Gastrocnemius medialis (tissue), 4 donors: ENCODE measurements around the gene PSMC3IP. TPM values are rescaled to one million over a fixed set of nuclear protein-coding genes. Genes with fewer than 3 reads are reported as not detected.
A peak's percentile ranks its signal among the peaks of the same experiment; 100 is the strongest.
"Not testable (repeated sequence)": the region's sequence is repeated elsewhere in the genome, so short reads cannot be mapped to it uniquely, and the experiment has no call there.

Experiments
- ATAC-seq, 2 donors: fragments of 150-250 bp; one replicate each; pipeline ENCODE4 v1.9.1; 2016
- DNase-seq, 2 donors: peaks; one replicate each; pipeline ENCODE4 v3.0.0-alpha.2; 2019
- H3K27ac ChIP-seq, 4 donors: fragments of 200-600 bp; sonication (generic); 1 replicate in 1 of 4; 2 replicates in 3 of 4; pipeline ENCODE4 v1.5.1; 2016 to 2018; ENCODE audit warnings: mild to moderate bottlenecking in 2 of 4, moderate library complexity in 1 of 4
- H3K27me3 ChIP-seq, 3 donors: fragments of 200-600 bp; sonication (generic) in 2 of 3; 1 replicate in 1 of 3; 2 replicates in 2 of 3; pipeline versions ENCODE4 v1.5.1 to v1.6.0; 2016 to 2019; ENCODE audit warnings: mild to moderate bottlenecking in 1 of 3, moderate library complexity in 1 of 3
- H3K36me3 ChIP-seq, 2 donors: fragments of 200-600 bp; sonication (generic) in 1 of 2; one replicate each; pipeline ENCODE4 v1.5.1; 2017 to 2018
- H3K4me1 ChIP-seq, 2 donors: fragments of 200-600 bp; sonication (generic) in 1 of 2; one replicate each; pipeline ENCODE4 v1.5.1; 2016 to 2017; ENCODE audit warnings: mild to moderate bottlenecking in 2 of 2
- H3K4me3 ChIP-seq, 4 donors: fragments of 200-600 bp; sonication (generic) in 3 of 4; 1 replicate in 1 of 4; 2 replicates in 3 of 4; pipeline ENCODE4 v1.5.1; 2016 to 2019; ENCODE audit warnings: mild to moderate bottlenecking in 2 of 4
- H3K9me3 ChIP-seq, 3 donors: fragments of 200-600 bp; sonication (generic) in 2 of 3; 1 replicate in 1 of 3; 2 replicates in 2 of 3; pipeline ENCODE4 v1.5.1; 2016 to 2019
- CTCF ChIP-seq, 5 experiments: fragments of 450-650 bp in 3 of 5; fragments of 200-600 bp in 2 of 5; sonication (generic) in 2 of 5; IDR thresholded peaks in 4 of 5; conservative IDR thresholded peaks in 1 of 5; 1 replicate in 4 of 5; 2 replicates in 1 of 5; pipeline ENCODE4 v1.5.1; 2016 to 2019; ENCODE audit warnings: antibody characterized with exemption in 5 of 5, mild to moderate bottlenecking in 3 of 5, moderate library complexity in 3 of 5
- POLR2A ChIP-seq, 2 donors: fragments of 450-650 bp; IDR thresholded peaks; one replicate each; pipeline ENCODE4 v1.6.1; 2017; ENCODE audit warnings: antibody characterized with exemption in 2 of 2, mild to moderate bottlenecking in 2 of 2, moderate library complexity in 2 of 2
- in situ Hi-C, 4 donors: fragments of 200-750 bp; cut with MboI; loops; one replicate each; pipeline versions ENCODE4 v1.15.0 to v1.8.0; 2017; ENCODE audit warnings: low sequenced_read_pairs in 4 of 4
- intact Hi-C: fragments of 100-400 bp; cut with DNase I; formaldehyde crosslinking; loops from one replicate; pipeline ENCODE4 v1.15.1; 2023; ENCODE audit warnings: low total_unique reads
- total RNA-seq, 4 donors: library from RNA; depleted of rRNA; stranded (reverse); fragments of >200 nt; gene quantifications; one replicate each; pipeline versions ENCODE4 v1.1.0 to v1.2.3, GENCODE V29; 2016

PSMC3IP gene
- 1 to 10 TPM in 2 of 4 donors, under 1 TPM in 2; 0.46 to 2.7 (median 1.4) TPM for total RNA-seq

GRCh38 chr17:42577532-42578281 lies at the start of gene PSMC3IP:
PSMC3IP (minus strand) TSS chr17:42577729; CDS start chr17:42577686, 43 bp downstream.
- peak; percentile 95 to 96 for ATAC-seq
- TF ChIP-seq POLR2A (IDR thresholded peaks at IDR 0.05), result peak; percentile 62 to 65
- TF ChIP-seq CTCF (IDR thresholded peaks at IDR 0.05 in 4 of 5, conservative IDR thresholded peaks at IDR 0.05 in 1 of 5), result peak in 2 of 5 experiments; percentile 23 to 30
- H3K27me3 ChIP-seq, result no peaks in the 10 kb centered on the region
- peaks cover 2 to 57% of the 10 kb centered on the region in 2 donors for H3K36me3 ChIP-seq
- peak within 1 kb of the TSS; percentile 83 to 98 (median 91) for H3K27ac ChIP-seq
- H3K4me1 ChIP-seq, result peaks cover 12 to 18% of the 10 kb centered on the region in 2 donors
- in situ Hi-C loops, result loop anchor here in 3 of 4 donors (5.0 to 25.0 kb wide), 3 partner anchors 105 to 185 kb away; partner anchors contain the start of genes CCR10 (in 3 of the 3), CNTNAP1 (in 3 of the 3), PLEKHH3 (in 2 of the 3) and RAMP2 (in 1 of the 3)
- intact Hi-C loops, result loop anchor here (1.0 to 5.0 kb wide), 6 partner anchors 10 to 245 kb away; partner anchors contain the start of genes BECN1, EZH1, MLX and RETREG3
- no peaks in the 10 kb centered on the region for H3K9me3 ChIP-seq
- peak within 1 kb of the TSS; percentile 61 to 94 (median 86) for H3K4me3 ChIP-seq
- DNase-seq, result peak; percentile 94

- Histone ChIP-seq H3K27ac (peak overlapping the region; percentile 67 to 81 (median 76)), H3K9me3 (no peaks in the 10 kb centered on the region), H3K27me3 (no peaks in the 10 kb centered on the region), H3K36me3 (no peaks in the 10 kb centered on the region), H3K4me1 (peaks cover 8 to 14% of the 10 kb centered on the region in 2 donors), H3K4me3 (no peak overlapping the region)
- in situ Hi-C loops (no loop called here), intact Hi-C loops (no loop called here)
- DNase-seq (peak; percentile 71 to 82), ATAC-seq (peak; percentile 94 to 95)
- TF ChIP-seq CTCF (IDR thresholded peaks at IDR 0.05 in 4 of 5, conservative IDR thresholded peaks at IDR 0.05 in 1 of 5) (no peak), POLR2A (IDR thresholded peaks at IDR 0.05) (no peak)
Observed at GRCh38 chr17:42623732-42624596, 46.4 kb upstream of the PSMC3IP start.

GRCh38 chr17:42623271-42623670 lies 45.7 kb upstream of the PSMC3IP start:
- in situ Hi-C loops (no loop called here), intact Hi-C loops (no loop called here)
- Histone ChIP-seq H3K36me3 (no peaks in the 10 kb centered on the region), H3K27me3 (no peaks in the 10 kb centered on the region), H3K4me1 (peaks cover 13 to 16% of the 10 kb centered on the region in 2 donors), H3K4me3 (no peak overlapping the region), H3K9me3 (no peaks in the 10 kb centered on the region), H3K27ac (peak overlapping the region; percentile 67 to 81 (median 76))
- TF ChIP-seq CTCF (IDR thresholded peaks at IDR 0.05 in 4 of 5, conservative IDR thresholded peaks at IDR 0.05 in 1 of 5) (no peak), POLR2A (IDR thresholded peaks at IDR 0.05) (no peak)
- no peak for ATAC-seq
- no peak for DNase-seq

GRCh38 chr17:42621987-42622386 lies 44.5 kb upstream of the PSMC3IP start:
- H3K27me3 ChIP-seq, ATAC-seq, intact Hi-C loops, DNase-seq, H3K4me3 ChIP-seq, in situ Hi-C loops, H3K9me3 ChIP-seq, H3K36me3 ChIP-seq: not testable (repeated sequence)
- Histone ChIP-seq H3K4me1 (peaks cover 26 to 27% of the 10 kb centered on the region in 2 donors), H3K27ac (peak overlapping the region in 3 of 4 donors; percentile 5 to 80 (median 29))
